Measurements from ENCODE around the gene LTA4H.
A peak's percentile ranks its signal among the peaks of the same experiment; 100 is the strongest.

The LTA4H gene

DNA sequence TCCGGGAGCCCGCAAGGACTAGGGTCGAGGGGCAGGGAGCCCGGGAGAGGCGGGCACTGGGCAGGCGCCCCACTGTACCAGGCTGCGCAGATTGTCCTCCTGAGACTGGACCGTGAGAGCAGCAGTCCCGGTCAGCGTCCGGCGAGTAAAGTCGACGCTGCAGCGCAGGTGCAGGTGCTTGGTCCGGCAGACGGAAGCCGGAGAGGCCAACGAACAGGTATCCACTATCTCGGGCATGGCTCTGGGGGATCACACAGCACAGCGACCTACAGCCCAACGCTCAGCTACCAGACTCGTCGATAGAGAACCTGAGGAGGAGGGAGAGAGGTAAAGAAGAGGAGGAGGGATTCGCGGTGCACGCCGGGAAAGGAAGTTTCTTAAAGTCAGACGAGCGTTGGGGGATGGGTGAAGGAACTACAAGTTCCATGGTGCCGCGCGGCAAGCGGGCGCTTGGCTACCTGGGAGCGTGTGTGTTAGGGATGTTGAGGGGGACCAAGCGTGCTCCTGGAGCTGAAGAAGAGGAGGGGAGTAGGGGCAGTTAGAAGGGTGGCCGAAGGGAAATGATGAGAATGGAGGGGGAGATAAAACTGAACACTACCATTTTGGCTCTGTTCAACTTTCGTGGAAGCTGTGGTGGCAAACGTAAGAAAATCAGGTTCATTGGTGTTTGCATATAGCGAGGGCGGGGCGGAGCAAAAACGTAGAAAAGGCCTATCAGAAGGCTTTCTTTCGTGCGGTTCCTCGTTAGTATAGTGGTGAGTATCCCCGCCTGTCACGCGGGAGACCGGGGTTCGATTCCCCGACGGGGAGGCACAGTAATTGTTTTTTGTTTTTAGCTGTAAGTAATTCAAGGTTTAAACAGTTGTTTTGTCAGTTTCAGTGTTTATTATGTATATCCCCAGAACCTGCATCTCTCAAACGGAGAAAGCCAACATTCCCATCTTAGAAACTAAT is at the start of gene LTA4H:
Gene LTA4H, minus strand, starts transcription at position 305 of the 954 bp plus-strand sequence. Its CDS starts 68 bp downstream, at position 237.
- TF ChIP-seq, protein P1, sequence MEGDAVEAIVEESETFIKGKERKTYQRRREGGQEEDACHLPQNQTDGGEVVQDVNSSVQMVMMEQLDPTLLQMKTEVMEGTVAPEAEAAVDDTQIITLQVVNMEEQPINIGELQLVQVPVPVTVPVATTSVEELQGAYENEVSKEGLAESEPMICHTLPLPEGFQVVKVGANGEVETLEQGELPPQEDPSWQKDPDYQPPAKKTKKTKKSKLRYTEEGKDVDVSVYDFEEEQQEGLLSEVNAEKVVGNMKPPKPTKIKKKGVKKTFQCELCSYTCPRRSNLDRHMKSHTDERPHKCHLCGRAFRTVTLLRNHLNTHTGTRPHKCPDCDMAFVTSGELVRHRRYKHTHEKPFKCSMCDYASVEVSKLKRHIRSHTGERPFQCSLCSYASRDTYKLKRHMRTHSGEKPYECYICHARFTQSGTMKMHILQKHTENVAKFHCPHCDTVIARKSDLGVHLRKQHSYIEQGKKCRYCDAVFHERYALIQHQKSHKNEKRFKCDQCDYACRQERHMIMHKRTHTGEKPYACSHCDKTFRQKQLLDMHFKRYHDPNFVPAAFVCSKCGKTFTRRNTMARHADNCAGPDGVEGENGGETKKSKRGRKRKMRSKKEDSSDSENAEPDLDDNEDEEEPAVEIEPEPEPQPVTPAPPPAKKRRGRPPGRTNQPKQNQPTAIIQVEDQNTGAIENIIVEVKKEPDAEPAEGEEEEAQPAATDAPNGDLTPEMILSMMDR (IDR thresholded peaks at IDR 0.05), result peak; percentile 30
- Histone ChIP-seq H3K36me3 (no peaks in the 10 kb centered on the region), H3K4me3 (ENCODE audit: low read depth in 1 of 2, low read length in 1 of 2) (peak within 1 kb of the TSS; percentile 92 to 96), H3K4me1 (ENCODE audit: control insufficient read depth in 1 of 2, insufficient read depth in 1 of 2, low read depth in 1 of 2, low read length in 1 of 2) (peaks cover 83 to 89% of the 10 kb centered on the region in 2 experiments), H3K27ac (peak within 1 kb of the TSS; percentile 90), H3K27me3 (no peaks in the 10 kb centered on the region), H3K9me3 (no peaks in the 10 kb centered on the region)

GRCh38 chr12:96084624-96085023 is 49.2 kb upstream of the LTA4H start:
- TF ChIP-seq, protein P1 (IDR thresholded peaks at IDR 0.05), result no peak
- Histone ChIP-seq H3K9me3 (no peaks in the 10 kb centered on the region), H3K36me3 (no peaks in the 10 kb centered on the region), H3K27me3 (no peaks in the 10 kb centered on the region), H3K27ac (no peak overlapping the region), H3K4me3 (ENCODE audit: low read depth in 1 of 2, low read length in 1 of 2) (no peak overlapping the region), H3K4me1 (ENCODE audit: control insufficient read depth in 1 of 2, insufficient read depth in 1 of 2, low read depth in 1 of 2, low read length in 1 of 2) (no peaks in the 10 kb centered on the region)

DNA sequence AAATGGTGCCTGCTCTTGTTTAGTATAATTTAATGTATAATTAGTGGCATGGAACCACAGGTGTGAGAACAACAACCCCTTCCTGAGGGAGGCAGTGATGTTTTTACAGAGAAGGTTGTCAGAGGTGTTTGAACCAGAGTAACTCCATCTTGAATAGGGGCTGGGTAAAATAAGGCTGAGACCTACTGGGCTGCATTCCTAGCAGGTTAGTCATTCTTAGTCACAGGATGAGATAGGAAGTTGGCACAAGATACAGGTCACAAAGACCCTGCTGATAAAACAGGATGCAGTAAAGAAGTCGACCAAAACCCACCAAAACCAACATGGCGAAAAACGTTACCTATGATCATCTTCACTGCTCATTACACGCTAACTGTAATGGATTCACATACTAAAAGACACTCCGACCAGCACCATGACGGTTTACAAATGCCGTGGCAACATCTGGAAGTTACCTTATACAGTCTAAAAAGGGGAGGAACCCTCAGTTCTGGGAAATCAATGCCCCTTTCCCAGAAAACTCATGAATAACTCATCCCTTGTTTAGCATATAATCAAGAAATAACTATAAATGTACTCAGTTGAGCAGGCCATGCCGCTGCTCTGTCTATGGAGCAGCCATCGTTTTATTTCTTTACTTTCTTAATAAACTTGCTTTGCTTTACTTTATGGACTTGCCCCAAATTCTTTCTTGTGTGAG is 47.8 kb upstream of the LTA4H start:
- no peaks in the 10 kb centered on the region for H3K4me1 ChIP-seq (ENCODE audit: control insufficient read depth in 1 of 2, insufficient read depth in 1 of 2, low read depth in 1 of 2, low read length in 1 of 2)

DNA sequence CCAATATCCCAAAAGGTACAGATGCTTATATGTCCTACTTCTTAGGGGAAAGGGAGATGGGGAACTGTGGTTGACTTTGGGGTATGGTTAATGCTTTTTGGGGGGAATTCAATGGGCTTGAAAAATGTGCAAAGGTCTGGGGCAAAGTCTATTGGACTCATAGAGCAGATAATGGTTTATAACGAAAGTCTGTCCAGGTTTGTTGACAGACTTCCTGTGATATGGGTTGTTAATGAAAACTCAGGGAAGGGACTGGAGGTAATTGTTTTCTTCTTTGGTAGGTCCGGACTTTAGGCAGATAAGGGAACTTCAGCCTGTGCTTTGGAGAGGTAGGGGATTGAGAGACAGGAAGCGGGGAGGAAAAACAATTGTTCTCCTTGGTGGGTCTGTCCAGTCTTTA is 46.2 kb upstream of the LTA4H start:
- TF ChIP-seq, protein P1 (IDR thresholded peaks at IDR 0.05), result no peak
- Histone ChIP-seq H3K36me3 (no peaks in the 10 kb centered on the region), H3K4me1 (ENCODE audit: control insufficient read depth in 1 of 2, insufficient read depth in 1 of 2, low read depth in 1 of 2, low read length in 1 of 2) (no peaks in the 10 kb centered on the region)

More for the DNA sequence above, 47.8 kb upstream of the LTA4H start:
- H3K27ac ChIP-seq, result no peak overlapping the region
- H3K4me3 ChIP-seq (ENCODE audit: low read depth in 1 of 2, low read length in 1 of 2), result no peak overlapping the region
- TF ChIP-seq, protein P1 (IDR thresholded peaks at IDR 0.05), result no peak
- H3K9me3 ChIP-seq, result no peaks in the 10 kb centered on the region
- peaks cover 2% of the 10 kb centered on the region for H3K27me3 ChIP-seq
- H3K36me3 ChIP-seq, result no peaks in the 10 kb centered on the region

DNA sequence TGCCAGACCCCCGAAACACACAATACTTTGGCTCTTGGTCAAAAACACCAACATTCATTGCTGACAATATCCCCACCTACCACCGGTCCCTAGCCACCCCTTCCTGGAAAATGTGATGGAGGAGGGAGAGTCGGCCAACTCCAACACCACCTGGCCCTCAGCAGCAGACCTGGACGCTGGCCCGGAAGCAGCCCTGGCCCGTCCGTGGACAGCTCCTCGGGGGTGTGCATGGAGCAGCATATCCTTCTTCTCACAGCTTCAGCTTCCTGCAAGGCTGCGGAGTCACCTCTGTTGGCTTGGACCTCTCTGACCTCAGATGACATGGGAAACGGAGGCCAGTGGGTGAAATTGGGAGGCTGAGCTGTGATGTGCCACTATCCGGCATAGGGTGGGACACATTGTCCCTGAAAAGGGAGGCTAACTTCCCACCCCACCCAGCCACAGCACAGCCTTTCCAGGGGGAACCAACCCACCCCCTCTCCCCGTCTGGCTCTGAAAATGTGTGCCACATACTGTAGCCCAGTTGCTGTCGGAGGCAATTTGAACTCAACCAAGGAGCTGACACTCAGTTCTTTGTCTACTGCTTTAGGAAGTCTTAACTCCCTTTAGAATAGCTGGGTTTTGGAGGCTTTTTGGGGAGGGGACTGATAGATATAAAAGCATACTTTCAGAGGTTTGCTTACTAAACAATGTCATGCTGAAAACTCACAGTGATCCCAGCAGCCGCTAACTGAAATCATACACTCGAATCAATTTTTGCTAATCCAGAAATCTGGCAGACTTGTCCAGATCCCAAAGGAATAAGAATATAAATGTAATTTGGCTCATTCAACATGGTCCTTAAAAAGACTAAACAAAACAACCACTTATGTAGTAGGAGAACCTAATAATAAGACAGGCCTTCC is 43.1 kb upstream of the LTA4H start:
- Histone ChIP-seq H3K36me3 (no peaks in the 10 kb centered on the region), H3K9me3 (no peaks in the 10 kb centered on the region), H3K4me1 (ENCODE audit: control insufficient read depth in 1 of 2, insufficient read depth in 1 of 2, low read depth in 1 of 2, low read length in 1 of 2) (peaks cover 0 to 10% of the 10 kb centered on the region in 2 experiments), H3K4me3 (ENCODE audit: low read depth in 1 of 2, low read length in 1 of 2) (no peak overlapping the region), H3K27ac (no peak overlapping the region), H3K27me3 (peaks cover 6% of the 10 kb centered on the region)
- TF ChIP-seq, protein P1 (IDR thresholded peaks at IDR 0.05), result no peak

More for the DNA sequence above, 46.2 kb upstream of the LTA4H start:
- Histone ChIP-seq H3K4me3 (ENCODE audit: low read depth in 1 of 2, low read length in 1 of 2) (no peak overlapping the region), H3K9me3 (no peaks in the 10 kb centered on the region), H3K27ac (no peak overlapping the region), H3K27me3 (peaks cover 6% of the 10 kb centered on the region)
